VCaP (cell line): Measurements from ENCODE around the gene GPC3.

Source experiments
- H3K27ac ChIP-seq: fragments of 450-650 bp; 2 replicates; pipeline ENCODE4 v1.5.1; 2017
- TF ChIP-seq, protein P1 (sequence below): fragments of 450-650 bp; conservative IDR thresholded peaks from 2 replicates; pipeline ENCODE4 v1.5.1; 2017; ENCODE audit warnings: mild to moderate bottlenecking, moderate library complexity

The GPC3 gene

DNA sequence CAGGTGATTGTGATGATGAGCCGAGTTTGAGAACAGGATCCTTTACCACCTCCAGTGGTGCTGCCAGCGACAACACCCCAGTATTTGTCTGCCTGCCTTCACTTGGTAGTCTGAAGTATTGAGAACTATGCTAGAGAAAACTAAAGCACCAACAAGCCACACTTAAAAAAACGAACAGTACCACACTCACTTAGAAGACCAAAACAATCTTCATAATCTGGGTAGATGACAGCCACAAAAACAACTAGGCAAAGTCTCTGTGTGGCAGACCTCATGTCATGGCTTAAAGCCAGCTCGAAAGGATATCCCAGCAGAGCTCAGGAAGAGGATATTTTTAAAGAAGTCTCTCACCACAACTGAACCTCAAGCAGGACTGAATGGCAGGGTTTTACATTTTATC lies 236.0 kb downstream of the GPC3 start:
- peak overlapping the region; percentile 84; the same call in 1 of the 2 replicates for H3K27ac ChIP-seq
- TF ChIP-seq, protein P1, sequence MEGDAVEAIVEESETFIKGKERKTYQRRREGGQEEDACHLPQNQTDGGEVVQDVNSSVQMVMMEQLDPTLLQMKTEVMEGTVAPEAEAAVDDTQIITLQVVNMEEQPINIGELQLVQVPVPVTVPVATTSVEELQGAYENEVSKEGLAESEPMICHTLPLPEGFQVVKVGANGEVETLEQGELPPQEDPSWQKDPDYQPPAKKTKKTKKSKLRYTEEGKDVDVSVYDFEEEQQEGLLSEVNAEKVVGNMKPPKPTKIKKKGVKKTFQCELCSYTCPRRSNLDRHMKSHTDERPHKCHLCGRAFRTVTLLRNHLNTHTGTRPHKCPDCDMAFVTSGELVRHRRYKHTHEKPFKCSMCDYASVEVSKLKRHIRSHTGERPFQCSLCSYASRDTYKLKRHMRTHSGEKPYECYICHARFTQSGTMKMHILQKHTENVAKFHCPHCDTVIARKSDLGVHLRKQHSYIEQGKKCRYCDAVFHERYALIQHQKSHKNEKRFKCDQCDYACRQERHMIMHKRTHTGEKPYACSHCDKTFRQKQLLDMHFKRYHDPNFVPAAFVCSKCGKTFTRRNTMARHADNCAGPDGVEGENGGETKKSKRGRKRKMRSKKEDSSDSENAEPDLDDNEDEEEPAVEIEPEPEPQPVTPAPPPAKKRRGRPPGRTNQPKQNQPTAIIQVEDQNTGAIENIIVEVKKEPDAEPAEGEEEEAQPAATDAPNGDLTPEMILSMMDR = no peak

DNA sequence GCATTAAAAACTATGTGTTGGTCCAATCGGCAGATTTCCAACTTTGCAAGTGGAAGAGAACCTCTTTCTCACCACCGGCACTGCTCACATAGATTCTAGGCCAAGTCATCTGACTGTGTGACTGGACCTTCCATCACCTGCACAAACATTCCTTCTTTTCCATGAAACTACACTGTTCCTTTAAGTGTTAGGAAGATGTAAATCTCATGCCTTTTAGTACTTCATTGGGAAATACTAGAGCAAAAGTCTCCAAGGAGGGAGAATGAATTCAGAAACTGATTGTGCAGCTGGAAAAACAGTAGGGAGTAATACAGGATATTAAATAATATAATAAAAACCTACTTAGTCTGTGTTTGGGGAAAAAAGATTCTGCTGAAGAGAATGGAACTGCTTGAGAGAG lies 238.2 kb downstream of the GPC3 start:
- TF ChIP-seq, protein P1 = no peak
- H3K27ac ChIP-seq = peak overlapping the region; percentile 84

DNA sequence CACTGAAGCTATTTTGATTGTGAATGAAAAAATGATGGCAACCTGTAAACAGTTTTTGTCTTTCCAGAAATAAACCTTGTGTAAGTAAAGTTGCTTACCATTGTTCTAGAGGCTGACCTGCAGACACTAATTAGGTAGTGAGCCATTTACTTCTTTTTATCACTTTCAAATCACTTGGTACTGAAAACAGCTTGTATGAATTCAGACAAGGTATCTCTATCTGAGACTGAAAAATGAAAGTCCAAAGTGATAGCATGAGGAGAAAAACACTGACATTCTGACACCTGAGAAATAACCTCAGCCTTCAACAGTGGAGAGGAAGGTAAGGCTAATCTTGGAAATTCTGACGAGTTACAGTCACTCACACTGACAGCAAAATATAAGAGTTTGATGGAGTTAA lies 238.8 kb downstream of the GPC3 start:
- TF ChIP-seq, protein P1 = no peak
- H3K27ac ChIP-seq = peak overlapping the region; percentile 84

DNA sequence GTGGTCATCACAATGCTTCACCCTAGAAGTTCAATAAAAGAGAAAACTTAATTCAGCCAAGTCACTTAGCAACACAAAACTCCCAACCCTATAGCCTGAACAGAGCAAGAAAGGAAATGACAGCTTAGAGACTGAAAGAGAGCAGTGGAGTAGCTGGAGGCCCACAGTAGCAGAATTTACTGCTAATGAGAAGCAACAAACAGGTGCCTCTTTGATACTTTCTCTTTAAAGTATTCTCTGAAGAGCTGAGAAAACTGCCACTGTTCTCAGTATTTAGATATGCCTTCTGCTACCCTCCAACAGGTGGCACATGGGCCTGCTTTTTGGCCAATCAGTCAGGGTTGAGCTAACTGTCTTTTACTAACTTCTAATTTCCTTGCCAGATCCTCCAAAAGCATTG lies 240.0 kb downstream of the GPC3 start:
- peak overlapping the region; percentile 84 for H3K27ac ChIP-seq
- TF ChIP-seq, protein P1 = 0 out of 2 replicates have a peak, but pooled peaks have one; percentile 15

DNA sequence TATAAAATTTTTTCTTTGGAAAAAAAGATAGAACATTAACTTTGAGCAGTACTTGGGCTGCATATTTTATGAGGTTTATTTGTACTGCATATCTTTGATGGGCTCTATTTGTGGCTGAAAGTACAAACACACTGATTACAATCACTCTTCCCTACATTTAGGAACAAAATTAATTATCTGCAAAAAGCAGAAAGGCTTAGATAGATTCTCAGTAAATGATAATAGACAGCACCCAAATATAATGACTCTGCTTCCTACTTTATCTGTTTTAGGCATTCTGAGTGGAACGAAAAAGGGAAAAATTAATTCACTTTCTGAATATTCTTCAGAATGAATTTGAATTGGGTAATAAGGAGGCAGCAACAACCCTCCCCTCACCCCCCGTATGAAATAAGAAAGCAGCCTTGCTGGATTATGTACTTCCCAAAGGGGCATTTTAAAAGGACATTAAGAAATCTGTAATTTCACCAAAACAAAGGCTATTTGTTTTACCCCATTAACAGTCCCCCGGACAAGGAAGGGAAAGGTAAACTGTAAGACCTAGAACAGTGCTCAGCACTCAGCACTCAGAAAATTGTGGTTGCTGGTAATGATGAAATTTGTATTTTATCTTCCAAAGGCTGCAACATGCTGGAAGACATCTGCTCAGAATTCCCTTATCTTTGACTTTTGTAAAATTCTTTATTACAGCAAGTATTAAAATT lies 242.6 kb downstream of the GPC3 start:
- H3K27ac ChIP-seq = peak overlapping the region; percentile 51; the same call in 1 of the 2 replicates
- TF ChIP-seq, protein P1 = no peak

DNA sequence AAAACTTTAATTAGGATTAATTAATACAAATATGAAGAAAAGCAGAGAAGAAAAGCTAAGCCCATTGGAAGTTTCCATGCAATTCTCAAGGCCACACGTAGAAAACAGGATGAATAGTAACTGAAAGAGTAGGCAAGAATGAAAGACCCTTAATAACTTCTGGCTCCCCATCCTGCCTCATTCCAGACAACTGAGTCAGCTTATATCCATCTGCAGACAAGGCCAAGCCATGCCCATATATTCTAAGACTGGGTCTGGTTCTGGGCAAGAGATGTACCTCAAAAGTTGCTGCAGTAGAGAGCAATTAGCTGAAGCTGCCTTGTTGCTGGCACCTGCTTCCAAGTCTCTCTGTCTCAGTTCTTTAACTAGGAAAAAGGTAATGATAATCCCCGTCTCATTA lies 244.1 kb downstream of the GPC3 start:
- TF ChIP-seq, protein P1 = no peak

DNA sequence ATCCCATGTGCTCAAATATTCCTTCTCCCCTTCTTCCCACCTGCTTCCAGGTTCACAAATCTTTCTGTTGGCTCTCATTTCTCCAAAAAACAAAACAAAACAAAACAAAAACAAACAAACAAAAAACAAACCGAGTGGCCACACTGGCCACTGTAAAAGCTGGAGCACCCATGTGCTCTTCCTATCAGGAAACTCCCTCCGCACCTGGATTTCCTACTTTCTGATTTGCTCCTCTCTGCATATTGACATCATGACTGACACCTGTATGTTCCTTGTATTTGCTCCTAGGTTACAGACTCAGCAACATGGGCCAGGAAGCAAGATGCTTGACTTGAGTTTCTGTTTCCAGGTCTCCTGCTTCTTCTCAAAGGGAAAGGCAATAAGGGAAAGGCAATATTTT lies 258.8 kb downstream of the GPC3 start:
- TF ChIP-seq, protein P1 = no peak
- peak overlapping the region; percentile 86 for H3K27ac ChIP-seq

More for the DNA sequence above, 244.1 kb downstream of the GPC3 start:
- no peak overlapping the region for H3K27ac ChIP-seq
